GM12874 (cell line): Measurements from ENCODE around the gene PRKAR2A.
A peak's percentile ranks its signal among the peaks of the same experiment; 100 is the strongest.

Experiments used
- CTCF ChIP-seq: IDR thresholded peaks from 2 replicates; pipeline ENCODE4 v1.5.1; 2011; ENCODE audit warnings: low read depth, mild to moderate bottlenecking, control low read depth, low read length, moderate library complexity; ENCODE audit not compliant: insufficient read depth

PRKAR2A gene

GRCh38 chr3:48750856-48751255 is 96.8 kb downstream of the PRKAR2A start:
- no peak for TF ChIP-seq CTCF

GRCh38 chr3:48748754-48749153 is 98.9 kb downstream of the PRKAR2A start:
- no peak for TF ChIP-seq CTCF

- no peak for TF ChIP-seq CTCF
Measured at GRCh38 chr3:48747706-48748105, 100.0 kb downstream of the PRKAR2A start.

DNA sequence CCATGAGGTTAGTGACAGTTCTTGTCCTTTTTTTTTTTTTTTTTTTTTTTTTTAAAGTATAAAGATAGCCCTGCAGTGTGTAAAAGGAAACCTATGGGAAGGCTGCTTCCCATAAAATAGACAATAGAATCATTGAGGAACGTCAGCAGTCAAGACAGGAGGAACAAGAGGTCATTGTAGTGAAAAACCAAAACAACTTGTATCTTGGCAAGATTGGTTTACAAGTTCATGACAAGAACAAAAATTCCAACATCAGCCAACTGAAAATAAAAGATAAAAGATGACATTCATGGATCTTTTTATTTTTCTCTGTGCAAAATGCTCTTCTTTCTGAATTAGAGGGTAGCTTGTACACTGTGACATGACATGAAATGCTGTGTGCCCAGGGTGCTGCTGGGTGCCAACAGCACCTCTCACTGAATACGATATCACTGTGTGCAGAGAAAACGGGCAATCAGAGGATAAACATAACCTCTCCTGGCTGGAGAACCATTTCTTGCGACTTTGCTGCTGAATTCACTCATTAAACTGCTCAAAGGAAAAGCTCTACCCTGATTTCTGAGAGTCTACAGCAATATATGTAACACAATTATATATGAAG is 100.6 kb downstream of the PRKAR2A start:
- no peak for TF ChIP-seq CTCF

DNA sequence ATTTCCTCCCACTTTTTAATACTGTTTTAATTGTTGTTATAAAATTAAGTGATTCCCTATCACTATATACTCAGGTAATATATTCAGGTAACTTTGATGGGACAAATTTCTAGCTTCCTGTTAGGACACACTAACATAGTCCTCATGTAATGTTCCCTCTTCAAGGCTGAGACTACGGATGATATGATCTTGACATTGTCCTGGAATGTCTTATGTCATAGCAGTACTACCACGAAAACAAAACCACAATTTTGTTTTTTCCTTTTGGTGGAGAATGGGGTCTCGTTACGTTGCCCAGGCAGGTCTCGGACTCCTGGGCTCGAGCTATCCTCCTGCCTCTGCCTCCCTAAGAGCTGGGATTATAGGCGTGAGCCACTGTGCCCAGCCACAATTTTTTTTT is 103.9 kb downstream of the PRKAR2A start:
- TF ChIP-seq CTCF, result no peak

GRCh38 chr3:48739955-48740823 is 107.5 kb downstream of the PRKAR2A start:
- peak; percentile 94 for TF ChIP-seq CTCF

GRCh38 chr3:48739617-48739954 is 108.1 kb downstream of the PRKAR2A start:
- no peak for TF ChIP-seq CTCF
